RWPE2 (cell line): ENCODE data around the gene CAPS2.

Source experiments
- ATAC-seq: fragments of 200-7000 bp; cut with Tn5 transposase; 3 replicates; pipeline ENCODE4 v1.9.1; 2021; ENCODE audit warnings: low read depth
- DNase-seq: peaks from one replicate; pipeline ENCODE4 v3.0.0-alpha.2; 2020; ENCODE audit warnings: low spot score
- H3K27ac ChIP-seq: fragments of 450-650 bp; 2 replicates; pipeline ENCODE4 v1.5.1; 2017; ENCODE audit warnings: mild to moderate bottlenecking; ENCODE audit not compliant: poor library complexity, severe bottlenecking
- H3K27me3 ChIP-seq: fragments of 250-450 bp; sonication (Bioruptor Pico); 2 replicates; pipeline ENCODE4 v1.5.1; 2021; ENCODE audit warnings: mild to moderate bottlenecking, moderate library complexity; ENCODE audit not compliant: insufficient read depth, poor library complexity, severe bottlenecking
- H3K36me3 ChIP-seq: fragments of 250-450 bp; sonication (Bioruptor Pico); 2 replicates; pipeline ENCODE4 v1.5.1; 2020; ENCODE audit warnings: low read depth, mild to moderate bottlenecking, moderate library complexity
- H3K4me1 ChIP-seq: fragments of 250-450 bp; sonication (Bioruptor Pico); 2 replicates; pipeline ENCODE4 v1.5.1; 2021; ENCODE audit warnings: mild to moderate bottlenecking, moderate library complexity; ENCODE audit not compliant: insufficient read depth, poor library complexity, severe bottlenecking
- H3K4me3 ChIP-seq: fragments of 250-450 bp; sonication (Bioruptor Pico); 2 replicates; pipeline ENCODE4 v1.5.1; 2021; ENCODE audit warnings: mild to moderate bottlenecking, moderate library complexity; ENCODE audit not compliant: severe bottlenecking
- H3K9me3 ChIP-seq: fragments of 250-450 bp; sonication (Bioruptor Pico); 2 replicates; pipeline ENCODE4 v1.5.1; 2021; ENCODE audit warnings: mild to moderate bottlenecking, moderate library complexity; ENCODE audit not compliant: severe bottlenecking
- CTCF ChIP-seq: fragments of 450-650 bp; IDR thresholded peaks from one replicate; pipeline ENCODE4 v1.5.1; 2017; ENCODE audit warnings: mild to moderate bottlenecking, moderate library complexity; ENCODE audit not compliant: poor library complexity, severe bottlenecking

CAPS2 gene

GRCh38 chr12:75294336-75294735 lies 35.8 kb downstream of the CAPS2 start:
- H3K9me3 ChIP-seq: no peaks in the 10 kb centered on the region
- no peak overlapping the region for H3K27ac ChIP-seq
- DNase-seq (no peak), ATAC-seq (no peak)
- H3K4me3 ChIP-seq: no peak overlapping the region
- TF ChIP-seq CTCF: no peak
- no peaks in the 10 kb centered on the region for H3K36me3 ChIP-seq
- H3K4me1 ChIP-seq: no peaks in the 10 kb centered on the region
- H3K27me3 ChIP-seq: no peaks in the 10 kb centered on the region

GRCh38 chr12:75291014-75291413 lies 39.1 kb downstream of the CAPS2 start:
- Histone ChIP-seq H3K27me3 (no peaks in the 10 kb centered on the region), H3K9me3 (no peaks in the 10 kb centered on the region), H3K36me3 (no peaks in the 10 kb centered on the region), H3K4me1 (no peaks in the 10 kb centered on the region), H3K4me3 (no peak overlapping the region), H3K27ac (no peak overlapping the region)
- no peak for ATAC-seq
- no peak for TF ChIP-seq CTCF
- DNase-seq: no peak

GRCh38 chr12:75289753-75290152 lies 40.4 kb downstream of the CAPS2 start:
- H3K36me3 ChIP-seq: no peaks in the 10 kb centered on the region
- TF ChIP-seq CTCF: peak; percentile 54
- no peaks in the 10 kb centered on the region for H3K4me1 ChIP-seq
- ATAC-seq (no peak), DNase-seq (no peak)
- no peaks in the 10 kb centered on the region for H3K27me3 ChIP-seq
- H3K9me3 ChIP-seq: no peaks in the 10 kb centered on the region
- H3K27ac ChIP-seq: no peak overlapping the region
- H3K4me3 ChIP-seq: no peak overlapping the region

GRCh38 chr12:75288860-75289259 lies 41.3 kb downstream of the CAPS2 start:
- no peaks in the 10 kb centered on the region for H3K27me3 ChIP-seq
- no peaks in the 10 kb centered on the region for H3K36me3 ChIP-seq
- no peak for ATAC-seq
- H3K9me3 ChIP-seq: no peaks in the 10 kb centered on the region
- H3K4me3 ChIP-seq: no peak overlapping the region
- DNase-seq: no peak
- H3K27ac ChIP-seq: no peak overlapping the region
- H3K4me1 ChIP-seq: no peaks in the 10 kb centered on the region
- no peak for TF ChIP-seq CTCF

- no peak for DNase-seq
- TF ChIP-seq CTCF: no peak
Measured at GRCh38 chr12:75275702-75276101, 54.4 kb downstream of the CAPS2 start.

More at GRCh38 chr12:75275702-75276101, 54.4 kb downstream of the CAPS2 start:
- Histone ChIP-seq H3K4me3 (no peak overlapping the region), H3K27me3 (no peaks in the 10 kb centered on the region), H3K9me3 (no peaks in the 10 kb centered on the region), H3K27ac (no peak overlapping the region), H3K36me3 (no peaks in the 10 kb centered on the region), H3K4me1 (no peaks in the 10 kb centered on the region)
- no peak for ATAC-seq
